ENCODE data around the gene MEI1.

GRCh38 chr22:41650821-41651220 lies 48.5 kb upstream of the MEI1 start:
- no peak for TF ChIP-seq CTCF (IDR thresholded peaks at IDR 0.05)
- no peak for TF ChIP-seq POLR2A (IDR thresholded peaks at IDR 0.05)

Data from testis (tissue), 2 donors.